DND-41 (cell line): Measurements from ENCODE around the gene RCC2.

Experiments
- ATAC-seq: fragments of 200-7000 bp; cut with Tn5 transposase; 3 replicates; pipeline ENCODE4 v1.9.1; 2021; ENCODE audit warnings: low read depth; ENCODE audit not compliant: insufficient read depth
- DNase-seq: peaks from one replicate; pipeline ENCODE4 v3.0.0-alpha.2; 2020
- H2AFZ ChIP-seq: 2 replicates; pipeline ENCODE4 v1.6.0; 2012; ENCODE audit warnings: low read depth, low read length
- H3K27ac ChIP-seq: 2 replicates; pipeline ENCODE4 v1.5.1; 2012; ENCODE audit warnings: low read length, inconsistent platforms
- H3K27me3 ChIP-seq: fragments of 200-600 bp; sonication (generic); 2 replicates; pipeline ENCODE4 v1.6.0; 2012; ENCODE audit warnings: low read length, mild to moderate bottlenecking, inconsistent platforms; ENCODE audit not compliant: insufficient read depth, poor library complexity
- H3K36me3 ChIP-seq: 2 replicates; pipeline ENCODE4 v1.5.1; 2012; ENCODE audit warnings: low read length, inconsistent platforms; ENCODE audit not compliant: insufficient read depth
- H3K4me1 ChIP-seq: 2 replicates; pipeline ENCODE4 v1.5.1; 2012; ENCODE audit warnings: mild to moderate bottlenecking, low read length; ENCODE audit not compliant: insufficient read depth
- H3K4me2 ChIP-seq: 2 replicates; pipeline ENCODE4 v1.6.0; 2012; ENCODE audit warnings: mild to moderate bottlenecking, moderate library complexity, low read length, inconsistent platforms; ENCODE audit not compliant: insufficient read depth
- H3K4me3 ChIP-seq, 2 experiments: fragments of 200-600 bp in 1 of 2; shearing (Covaris generic) in 1 of 2; 2 replicates each; pipeline ENCODE4 v1.5.1; 2012 to 2016; ENCODE audit warnings: inconsistent platforms in 2 of 2, low read length in 2 of 2, mild to moderate bottlenecking in 2 of 2, low read depth in 1 of 2, moderate library complexity in 1 of 2
- H3K79me2 ChIP-seq: 2 replicates; pipeline ENCODE4 v1.6.0; 2012; ENCODE audit warnings: low read length, inconsistent platforms; ENCODE audit not compliant: insufficient read depth
- H3K9ac ChIP-seq: 2 replicates; pipeline ENCODE4 v1.6.0; 2012; ENCODE audit warnings: low read depth, mild to moderate bottlenecking, inconsistent platforms, low read length, moderate library complexity
- H3K9me3 ChIP-seq: 2 replicates; pipeline ENCODE4 v1.5.1; 2012; ENCODE audit warnings: low read length, moderate library complexity, mild to moderate bottlenecking, inconsistent platforms; ENCODE audit not compliant: insufficient read depth, severe bottlenecking
- H4K20me1 ChIP-seq: 2 replicates; pipeline ENCODE4 v1.6.0; 2012; ENCODE audit warnings: low read length; ENCODE audit not compliant: insufficient read depth
- CTCF ChIP-seq: IDR thresholded peaks from 2 replicates; pipeline ENCODE4 v1.5.1; 2012; ENCODE audit warnings: borderline replicate concordance, low read length, moderate library complexity, mild to moderate bottlenecking; ENCODE audit not compliant: poor library complexity, severe bottlenecking; ENCODE audit errors: extremely low read depth
- EZH2 ChIP-seq: IDR thresholded peaks from 3 replicates; pipeline ENCODE4 v1.6.1; 2012; ENCODE audit warnings: borderline replicate concordance, low read depth, mild to moderate bottlenecking, moderate library complexity, low read length, inconsistent platforms; ENCODE audit not compliant: severe bottlenecking

Gene RCC2

GRCh38 chr1:17427696-17428660 is 11.5 kb downstream of the RCC2 start:
- Histone ChIP-seq H3K36me3 (peaks cover 93% of the 10 kb centered on the region), H4K20me1 (peaks cover 96% of the 10 kb centered on the region), H3K9me3 (no peaks in the 10 kb centered on the region), H3K4me2 (no peak overlapping the region), H3K27ac (no peak overlapping the region), H3K4me1 (no peaks in the 10 kb centered on the region), H3K4me3 (no peak overlapping the region), H3K27me3 (no peaks in the 10 kb centered on the region), H2AFZ (no peak overlapping the region), H3K9ac (no peak overlapping the region), H3K79me2 (peaks cover 99% of the 10 kb centered on the region)
- TF ChIP-seq EZH2, result no peak
- TF ChIP-seq CTCF, result no peak
- no peak for DNase-seq
- ATAC-seq, result no peak

GRCh38 chr1:17425806-17426600 is 13.5 kb downstream of the RCC2 start:
- peaks cover 97% of the 10 kb centered on the region for H3K36me3 ChIP-seq
- H3K27ac ChIP-seq, result no peak overlapping the region
- H3K4me1 ChIP-seq, result no peaks in the 10 kb centered on the region
- no peak for DNase-seq
- no peak overlapping the region for H3K9ac ChIP-seq
- peak; percentile 23; the same call in 1 of the 3 replicates for ATAC-seq
- H3K4me2 ChIP-seq, result no peak overlapping the region
- no peak overlapping the region for H3K4me3 ChIP-seq
- H2AFZ ChIP-seq, result no peak overlapping the region
- peaks cover 96% of the 10 kb centered on the region for H4K20me1 ChIP-seq
- H3K27me3 ChIP-seq, result no peaks in the 10 kb centered on the region
- H3K79me2 ChIP-seq, result peaks cover 92% of the 10 kb centered on the region
- H3K9me3 ChIP-seq, result no peaks in the 10 kb centered on the region
- TF ChIP-seq EZH2, result no peak
- TF ChIP-seq CTCF, result no peak

- ATAC-seq (no peak), DNase-seq (no peak)
- no peak overlapping the region for H3K27ac ChIP-seq
- peaks cover 99% of the 10 kb centered on the region for H3K36me3 ChIP-seq
- no peak overlapping the region for H3K9ac ChIP-seq
- no peak overlapping the region for H2AFZ ChIP-seq
- no peak overlapping the region for H3K4me3 ChIP-seq
- no peaks in the 10 kb centered on the region for H3K4me1 ChIP-seq
- no peak overlapping the region for H3K4me2 ChIP-seq
- H4K20me1 ChIP-seq, result peaks cover 95% of the 10 kb centered on the region
- H3K27me3 ChIP-seq, result no peaks in the 10 kb centered on the region
- H3K9me3 ChIP-seq, result no peaks in the 10 kb centered on the region
- TF ChIP-seq EZH2, result no peak
- no peak for TF ChIP-seq CTCF
- peaks cover 83% of the 10 kb centered on the region for H3K79me2 ChIP-seq
Measured at GRCh38 chr1:17423781-17424245, 15.7 kb downstream of the RCC2 start.
